HG02642 (cell line): ENCODE data around the gene WNK2.

ENCODE experiments used
- ATAC-seq: cut with Tn5 transposase; IDR thresholded peaks from one replicate; pipeline ENCODE4 v1.9.1; 2021; ENCODE audit warnings: mild to moderate bottlenecking; ENCODE audit not compliant: unreplicated experiment, poor library complexity

Gene WNK2

DNA sequence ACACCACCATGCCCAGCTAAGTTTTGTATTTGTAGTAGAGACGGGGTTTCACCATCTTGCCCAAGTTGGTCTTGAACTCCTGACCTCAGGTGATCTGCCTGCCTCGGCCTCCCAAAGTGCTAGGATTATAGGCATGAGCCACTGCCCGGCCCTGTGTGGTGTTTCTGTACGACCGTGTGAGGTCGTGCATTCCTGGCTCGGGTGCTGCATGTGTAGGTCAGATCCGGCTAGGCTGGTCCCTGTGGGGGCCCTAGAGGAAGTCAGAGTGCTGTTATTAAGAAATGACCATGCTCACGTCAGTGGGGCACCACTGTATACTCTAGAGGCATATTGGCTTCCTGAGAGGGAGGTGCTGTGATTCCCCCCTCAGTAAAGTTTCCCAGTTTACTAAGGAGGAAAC lies 13.7 kb downstream of the WNK2 start:
- ATAC-seq, result no peak

DNA sequence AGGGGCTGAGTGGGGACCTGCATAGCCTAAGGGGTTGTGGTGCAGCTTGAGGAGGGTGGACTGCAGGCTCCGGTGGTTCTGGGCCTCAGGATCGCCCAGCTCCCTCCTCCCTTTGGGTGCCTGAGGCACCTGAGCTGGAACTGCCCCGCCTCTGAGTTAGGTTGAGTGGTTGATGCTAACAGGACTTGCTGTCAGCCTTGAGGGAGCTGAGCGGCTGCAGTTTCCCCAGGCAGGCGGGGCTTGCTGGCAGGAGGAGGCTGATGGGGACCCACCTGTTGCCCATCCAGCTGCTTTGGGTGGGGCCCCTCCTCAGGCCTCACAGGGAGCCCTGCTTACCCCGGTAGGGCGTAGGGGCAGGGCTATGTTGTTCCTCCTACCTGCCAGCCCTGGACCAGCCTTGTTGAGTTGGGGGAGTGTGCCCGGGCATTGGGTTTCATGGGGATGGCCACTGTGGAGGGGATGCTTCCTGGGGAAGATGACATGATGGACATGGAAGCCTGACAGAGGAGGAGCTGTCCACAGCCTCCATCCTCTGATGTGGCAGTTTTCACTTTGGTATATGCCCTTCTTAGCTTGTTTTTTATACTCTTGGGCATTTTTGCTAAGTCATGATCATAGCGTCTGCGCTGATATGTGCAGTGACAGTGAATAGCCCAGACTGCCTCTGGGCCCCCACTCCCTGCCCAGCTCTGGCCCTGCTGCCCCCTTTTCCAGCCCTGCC lies 14.3 kb downstream of the WNK2 start:
- no peak for ATAC-seq

DNA sequence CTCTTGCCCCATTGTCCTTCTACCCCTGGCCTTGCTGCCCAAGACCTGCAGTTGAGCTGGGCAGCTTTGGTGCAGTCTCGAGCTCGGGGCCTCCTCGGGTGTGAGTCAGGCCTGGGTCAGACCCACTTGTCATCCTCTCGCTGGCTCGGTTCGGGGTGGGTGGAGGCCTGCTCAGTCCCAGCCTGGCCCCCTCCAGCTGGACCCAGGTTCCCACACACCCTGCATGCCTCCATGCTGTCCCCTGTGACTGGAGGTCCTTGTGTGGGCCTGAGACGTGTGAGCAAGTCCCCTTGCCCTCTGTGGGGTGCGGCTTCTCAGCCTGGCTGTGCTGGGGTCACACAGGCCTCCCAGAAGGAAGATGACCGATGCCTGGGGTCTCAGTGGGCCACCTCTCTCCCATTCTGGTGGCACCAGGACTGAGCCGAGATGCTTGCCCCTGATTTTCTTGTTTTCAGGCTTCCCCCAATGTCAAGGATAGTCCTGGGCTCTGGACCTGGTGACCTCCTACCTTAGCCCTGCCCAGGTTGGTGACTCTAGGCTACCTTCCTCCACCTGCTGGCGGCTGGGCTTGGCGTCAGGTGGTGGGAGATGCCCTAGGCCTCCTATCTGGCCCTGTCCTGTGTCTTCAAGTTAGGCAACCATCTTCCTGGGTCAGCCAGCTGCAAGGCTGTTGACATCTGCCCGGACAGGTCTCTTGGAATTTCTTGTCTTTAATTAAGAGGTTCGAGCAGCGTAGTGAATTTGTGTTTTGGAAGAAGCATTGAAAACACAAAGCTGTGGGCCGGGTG lies 15.1 kb downstream of the WNK2 start:
- no peak for ATAC-seq

- ATAC-seq, result no peak
Observed at GRCh38 chr9:93200449-93200742, 16.5 kb downstream of the WNK2 start.

DNA sequence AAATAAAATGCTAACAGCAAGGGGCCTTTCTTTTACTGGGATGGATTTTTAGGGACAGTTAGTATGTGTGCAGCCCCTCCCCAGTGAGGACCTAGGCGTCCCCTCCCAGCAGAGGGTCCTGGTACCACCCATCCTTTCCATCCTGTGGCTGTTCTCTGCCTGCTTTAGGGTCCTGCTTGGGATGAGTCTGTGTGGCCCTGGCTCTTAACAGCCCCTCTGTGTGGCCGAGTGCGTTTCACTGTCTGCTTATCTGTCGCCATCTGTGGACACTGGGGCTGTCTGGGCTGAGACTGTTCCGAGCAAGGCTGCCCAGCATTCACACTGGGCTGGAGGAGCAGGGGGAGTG lies 17.0 kb downstream of the WNK2 start:
- ATAC-seq, result no peak

DNA sequence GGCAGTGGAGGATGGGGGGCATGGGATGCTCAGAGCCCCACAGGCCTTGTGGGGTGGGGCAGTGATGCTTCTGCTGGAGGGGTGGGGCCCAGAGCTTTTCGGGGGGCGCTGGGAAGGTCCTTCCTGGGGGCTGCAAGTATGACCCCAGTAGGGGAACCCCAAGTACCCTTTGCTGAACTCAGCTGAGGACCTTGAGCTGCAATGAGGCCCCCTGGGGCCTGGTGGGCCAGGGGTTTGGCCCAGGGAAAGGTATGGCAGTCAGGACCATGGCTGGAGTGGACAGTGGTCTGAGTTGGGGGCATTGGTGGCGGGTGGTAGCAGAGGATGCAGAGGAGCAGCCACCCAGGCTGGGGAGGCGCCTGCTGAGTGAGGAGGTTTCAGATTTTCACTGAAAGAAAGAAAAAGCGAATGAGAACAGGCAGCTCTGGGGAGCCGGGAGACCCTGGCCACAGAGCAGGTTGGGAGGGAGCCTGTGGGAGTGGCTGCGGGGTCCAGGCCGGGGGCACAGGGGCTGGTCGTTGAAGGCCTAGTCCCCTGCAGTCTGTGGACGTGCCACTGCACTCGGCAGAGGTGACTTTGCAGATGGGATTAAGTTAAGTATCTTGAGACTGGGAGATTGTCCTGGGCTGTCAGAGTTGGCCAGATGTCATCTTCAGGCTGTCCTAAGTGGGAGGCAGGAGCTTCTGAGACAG lies 19.2 kb downstream of the WNK2 start:
- no peak for ATAC-seq

GRCh38 chr9:93203718-93204469 lies 20.0 kb downstream of the WNK2 start:
- no peak for ATAC-seq

- no peak for ATAC-seq
Observed at GRCh38 chr9:93204470-93205043, 20.6 kb downstream of the WNK2 start.

- ATAC-seq, result no peak
Observed at GRCh38 chr9:93205045-93205768, 21.3 kb downstream of the WNK2 start.

DNA sequence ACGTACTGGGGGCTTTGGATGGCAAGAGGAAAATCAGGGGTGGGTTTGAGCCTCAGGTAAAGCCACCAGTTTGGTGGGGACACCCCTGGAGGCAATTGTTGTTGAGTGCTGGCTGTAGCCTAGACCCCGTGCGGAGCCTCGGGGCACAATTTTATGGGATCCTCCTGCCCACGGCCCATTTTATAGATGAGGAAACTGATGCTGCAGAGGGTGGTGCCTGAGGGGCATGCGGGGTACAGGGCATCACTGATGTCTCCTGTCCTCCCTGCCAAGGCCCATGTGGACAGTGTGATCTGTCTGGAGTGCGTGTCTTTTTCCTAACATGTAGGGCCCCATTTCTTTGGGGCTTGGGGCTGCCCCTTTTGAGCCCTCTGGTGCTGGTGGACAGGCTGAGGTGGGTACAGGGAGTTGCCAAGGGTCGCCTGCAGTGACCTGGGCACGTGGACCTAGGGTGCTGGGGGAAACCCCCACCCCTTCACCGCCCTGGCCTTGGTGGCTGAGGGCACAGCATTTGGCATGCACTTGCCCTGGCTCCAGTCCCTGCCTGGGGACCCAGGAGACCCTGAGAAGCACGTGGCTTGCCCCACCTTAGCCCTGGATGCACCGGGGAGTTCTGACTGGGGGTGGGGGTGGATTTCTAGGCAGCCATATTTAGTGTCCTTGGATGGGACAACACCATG lies 22.1 kb downstream of the WNK2 start:
- ATAC-seq, result no peak

GRCh38 chr9:93206576-93207155 lies 22.7 kb downstream of the WNK2 start:
- no peak for ATAC-seq

- ATAC-seq, result no peak
Observed at GRCh38 chr9:93207326-93207814, 23.4 kb downstream of the WNK2 start.

DNA sequence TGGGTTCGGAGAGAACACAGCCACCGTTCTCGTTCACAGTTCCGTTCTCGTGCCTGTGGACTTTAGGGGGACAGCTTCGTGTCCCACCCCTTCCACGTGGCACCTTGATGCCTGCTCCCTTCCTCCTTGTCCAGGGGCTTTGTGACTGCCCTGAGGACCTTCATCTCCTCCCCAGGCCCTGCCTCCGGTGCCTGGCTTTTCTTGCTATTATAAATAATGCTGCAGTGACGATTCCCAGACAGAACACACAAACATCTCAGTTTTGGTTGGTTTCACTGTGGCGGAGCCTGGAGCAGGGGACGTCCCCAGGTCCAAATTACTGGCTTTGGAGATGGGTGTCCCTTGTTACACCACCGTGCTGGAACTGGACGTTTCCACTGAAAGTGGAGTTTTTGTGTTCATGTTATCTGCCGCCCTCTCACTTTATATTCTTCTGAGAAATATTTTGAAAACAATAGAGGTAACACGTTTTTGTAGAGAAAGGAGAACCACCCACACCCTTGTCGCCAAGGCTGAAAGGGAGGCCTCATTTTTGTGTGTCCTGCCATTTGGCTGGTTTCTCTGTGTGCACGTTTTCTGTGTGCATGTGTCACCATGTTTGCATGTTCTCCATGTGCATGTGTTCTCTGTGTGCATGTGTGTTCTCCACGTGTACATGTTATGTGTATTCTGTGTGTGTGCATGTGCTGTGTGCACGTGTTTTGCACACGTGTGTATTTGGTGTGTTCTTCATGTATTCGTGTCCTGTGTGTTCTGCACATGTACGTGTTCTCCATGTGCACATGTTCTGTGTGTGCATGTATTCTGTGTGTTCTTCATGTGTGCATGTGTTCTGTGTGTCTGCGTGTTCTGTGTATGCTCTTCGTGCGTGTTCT lies 24.2 kb downstream of the WNK2 start:
- no peak for ATAC-seq

- no peak for ATAC-seq
Observed at GRCh38 chr9:93209097-93209496, 25.2 kb downstream of the WNK2 start.

- no peak for ATAC-seq
Observed at GRCh38 chr9:93209576-93210323, 25.8 kb downstream of the WNK2 start.

GRCh38 chr9:93210324-93210973 lies 26.5 kb downstream of the WNK2 start:
- ATAC-seq, result no peak
